Measurements from ENCODE around the gene SPEM3.

- TF ChIP-seq CTCF (IDR thresholded peaks at IDR 0.05) (no peak), POLR2AphosphoS5 (IDR thresholded peaks at IDR 0.05; ENCODE audit: insufficient read depth in 1 of 2, low read depth in 1 of 2) (no peak), POLR2A (IDR thresholded peaks at IDR 0.05) (no peak)
These were observed 19.8 kb downstream of the SPEM3 start for GRCh38 chr17:7448461-7448860.

All from vagina (tissue), 2 donors.